IMR-90 (cell line): ENCODE measurements around the gene RANBP3.
A peak's percentile ranks its signal among the peaks of the same experiment; 100 is the strongest.

Experiments used
- BHLHE40 ChIP-seq: fragments of 150-350 bp; IDR thresholded peaks from 2 replicates; pipeline ENCODE4 v1.6.1; 2016; ENCODE audit warnings: mild to moderate bottlenecking, low read depth, low read length
- CEBPB ChIP-seq: IDR thresholded peaks from 2 replicates; pipeline ENCODE4 v1.6.1; 2012; ENCODE audit warnings: low read depth, low read length, improper control_type of control experiment
- CHD1 ChIP-seq: IDR thresholded peaks from 2 replicates; pipeline ENCODE4 v1.6.1; 2012; ENCODE audit warnings: low read depth, low read length, improper control_type of control experiment
- FOS ChIP-seq: fragments of 150-350 bp; IDR thresholded peaks from 2 replicates; pipeline ENCODE4 v1.6.1; 2016; ENCODE audit warnings: low read depth, low read length
- MAFK ChIP-seq: IDR thresholded peaks from 2 replicates; pipeline ENCODE4 v1.6.1; 2012; ENCODE audit warnings: low read depth, low read length, improper control_type of control experiment
- POLR2A ChIP-seq: IDR thresholded peaks from 2 replicates; pipeline ENCODE4 v1.6.1; 2012; ENCODE audit warnings: mild to moderate bottlenecking, low read depth, low read length
- RAD21 ChIP-seq: IDR thresholded peaks from 2 replicates; pipeline ENCODE4 v1.6.1; 2012; ENCODE audit warnings: low read length, improper control_type of control experiment
- RFX5 ChIP-seq: IDR thresholded peaks from 2 replicates; pipeline ENCODE4 v1.8.0; 2012; ENCODE audit warnings: low read depth, mild to moderate bottlenecking, low read length, moderate library complexity
- SMC3 ChIP-seq: fragments of 150-350 bp; IDR thresholded peaks from 2 replicates; pipeline ENCODE4 v1.6.1; 2016; ENCODE audit warnings: low read depth, mild to moderate bottlenecking, antibody characterized with exemption, low read length, moderate library complexity
- TF ChIP-seq, protein P1 (sequence below): conservative IDR thresholded peaks from 2 replicates; pipeline ENCODE4 v1.5.1; 2012; ENCODE audit warnings: mild to moderate bottlenecking, low read depth, low read length, improper control_type of control experiment
- TF ChIP-seq, protein P2 (sequence below): fragments of 150-350 bp; IDR thresholded peaks from 2 replicates; pipeline ENCODE4 v1.6.1; 2017; ENCODE audit warnings: mild to moderate bottlenecking, antibody characterized with exemption, low read length, low read depth

DNA sequence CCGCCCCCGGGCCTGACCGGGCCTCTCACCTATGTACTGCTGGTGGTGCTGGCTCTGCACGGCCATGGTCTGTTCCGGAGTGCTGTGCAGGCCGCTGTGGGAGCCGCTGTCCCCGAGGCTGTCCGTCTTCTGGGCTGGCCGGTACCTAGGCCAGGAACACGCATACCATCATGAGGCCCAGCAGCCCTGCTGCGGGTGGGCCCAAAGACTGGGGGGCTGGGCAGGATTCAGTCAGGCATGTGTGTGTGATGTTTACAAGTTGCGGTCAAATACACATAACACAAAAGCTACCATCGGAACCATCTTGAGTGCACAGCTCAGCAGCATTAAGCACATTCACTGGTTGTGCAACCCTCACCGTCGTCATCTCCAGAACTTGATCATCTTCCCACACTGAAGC lies 32.2 kb upstream of the RANBP3 start:
- TF ChIP-seq, protein P1, sequence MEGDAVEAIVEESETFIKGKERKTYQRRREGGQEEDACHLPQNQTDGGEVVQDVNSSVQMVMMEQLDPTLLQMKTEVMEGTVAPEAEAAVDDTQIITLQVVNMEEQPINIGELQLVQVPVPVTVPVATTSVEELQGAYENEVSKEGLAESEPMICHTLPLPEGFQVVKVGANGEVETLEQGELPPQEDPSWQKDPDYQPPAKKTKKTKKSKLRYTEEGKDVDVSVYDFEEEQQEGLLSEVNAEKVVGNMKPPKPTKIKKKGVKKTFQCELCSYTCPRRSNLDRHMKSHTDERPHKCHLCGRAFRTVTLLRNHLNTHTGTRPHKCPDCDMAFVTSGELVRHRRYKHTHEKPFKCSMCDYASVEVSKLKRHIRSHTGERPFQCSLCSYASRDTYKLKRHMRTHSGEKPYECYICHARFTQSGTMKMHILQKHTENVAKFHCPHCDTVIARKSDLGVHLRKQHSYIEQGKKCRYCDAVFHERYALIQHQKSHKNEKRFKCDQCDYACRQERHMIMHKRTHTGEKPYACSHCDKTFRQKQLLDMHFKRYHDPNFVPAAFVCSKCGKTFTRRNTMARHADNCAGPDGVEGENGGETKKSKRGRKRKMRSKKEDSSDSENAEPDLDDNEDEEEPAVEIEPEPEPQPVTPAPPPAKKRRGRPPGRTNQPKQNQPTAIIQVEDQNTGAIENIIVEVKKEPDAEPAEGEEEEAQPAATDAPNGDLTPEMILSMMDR = no peak
- TF ChIP-seq SMC3 (no peak), POLR2A (no peak), CHD1 (no peak), FOS (no peak), RAD21 (no peak), MAFK (no peak), CEBPB (0 out of 2 replicates have a peak, but pooled peaks have one; percentile 2), RFX5 (no peak), BHLHE40 (no peak)
- TF ChIP-seq, protein P2, sequence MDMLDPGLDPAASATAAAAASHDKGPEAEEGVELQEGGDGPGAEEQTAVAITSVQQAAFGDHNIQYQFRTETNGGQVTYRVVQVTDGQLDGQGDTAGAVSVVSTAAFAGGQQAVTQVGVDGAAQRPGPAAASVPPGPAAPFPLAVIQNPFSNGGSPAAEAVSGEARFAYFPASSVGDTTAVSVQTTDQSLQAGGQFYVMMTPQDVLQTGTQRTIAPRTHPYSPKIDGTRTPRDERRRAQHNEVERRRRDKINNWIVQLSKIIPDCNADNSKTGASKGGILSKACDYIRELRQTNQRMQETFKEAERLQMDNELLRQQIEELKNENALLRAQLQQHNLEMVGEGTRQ = no peak
